Mesenteric fat pad (tissue), 1 donor: ENCODE data around the gene KIF9. TPM values are rescaled to one million over a fixed set of nuclear protein-coding genes. Genes with fewer than 3 reads are reported as not detected.

ENCODE experiments used
- DNase-seq: peaks from one replicate; pipeline ENCODE4 v3.0.0-alpha.2; 2020; ENCODE audit warnings: low spot score
- total RNA-seq: library from RNA; stranded (reverse); fragmentation: NEBNext Ultra II Directional; extraction: Animal tissue kit (Norgen Biotek cat#: 25700); gene quantifications from one replicate; pipeline ENCODE4 v1.2.1, GENCODE V29; 2021
- donor health status: DM: yes; HTN: yes; CAD: no.

KIF9 gene
- total RNA-seq, 1 donor from 2014 or later: 4.9 TPM

- no peak for DNase-seq
Measured at GRCh38 chr3:47295322-47295721, 12.7 kb upstream of the KIF9 start.

- DNase-seq: no peak
Measured at GRCh38 chr3:47294392-47294791, 11.8 kb upstream of the KIF9 start.

- DNase-seq: no peak
Measured at GRCh38 chr3:47293822-47294221, 11.2 kb upstream of the KIF9 start.

- DNase-seq: peak; percentile 9
Measured at GRCh38 chr3:47291754-47292420, 9.3 kb upstream of the KIF9 start.

- DNase-seq: peak; percentile 51
Measured at GRCh38 chr3:47291158-47291753, 8.7 kb upstream of the KIF9 start.

- no peak for DNase-seq
Measured at GRCh38 chr3:47288966-47289910, 6.6 kb upstream of the KIF9 start.

GRCh38 chr3:47283591-47284364 lies 1.2 kb upstream of the KIF9 start:
- peak; percentile 86 for DNase-seq

GRCh38 chr3:47283193-47283537 lies 566 bp upstream of the KIF9 start:
- DNase-seq: peak; percentile 74

- peak; percentile 45 for DNase-seq
Measured at GRCh38 chr3:47280519-47280918, 2.1 kb downstream of the KIF9 start.

- DNase-seq: peak; percentile 22
Measured at GRCh38 chr3:47276558-47276957, 6.0 kb downstream of the KIF9 start.

GRCh38 chr3:47274652-47275051 lies 7.9 kb downstream of the KIF9 start:
- DNase-seq: no peak

- DNase-seq: peak; percentile 51
Measured at GRCh38 chr3:47273564-47273963, 9.0 kb downstream of the KIF9 start.

GRCh38 chr3:47270526-47270925 lies 12.1 kb downstream of the KIF9 start:
- DNase-seq: no peak

- no peak for DNase-seq
Measured at GRCh38 chr3:47267490-47267824, 15.1 kb downstream of the KIF9 start.

GRCh38 chr3:47266709-47267489 lies 15.7 kb downstream of the KIF9 start:
- peak; percentile 85 for DNase-seq

GRCh38 chr3:47265725-47266428 lies 16.7 kb downstream of the KIF9 start:
- DNase-seq: peak; percentile 41

GRCh38 chr3:47265008-47265407 lies 17.6 kb downstream of the KIF9 start:
- no peak for DNase-seq

GRCh38 chr3:47261301-47261700 lies 21.3 kb downstream of the KIF9 start:
- DNase-seq: no peak

GRCh38 chr3:47260605-47261004 lies 22.0 kb downstream of the KIF9 start:
- no peak for DNase-seq

- DNase-seq: no peak
Measured at GRCh38 chr3:47259114-47259513, 23.5 kb downstream of the KIF9 start.
